Stimulated activated CD4-positive, alpha-beta T cell treated with anti-CD3 and anti-CD28 coated beads, Interleukin-1b, Interleukin-23, amount 100 ng/mL, for 48 hours (primary cell): ENCODE results near the gene ITPR2.

Experiments
- DNase-seq: peaks from one replicate; pipeline ENCODE4 v3.0.0-alpha.2; 2020

The ITPR2 gene

GRCh38 chr12:26818636-26819035 is 14.4 kb downstream of the ITPR2 start:
- DNase-seq: no peak

- DNase-seq: no peak
Measured at GRCh38 chr12:26818201-26818600, 14.8 kb downstream of the ITPR2 start.

GRCh38 chr12:26817183-26817591 is 15.8 kb downstream of the ITPR2 start:
- DNase-seq: no peak

- no peak for DNase-seq
Measured at GRCh38 chr12:26813812-26814211, 19.2 kb downstream of the ITPR2 start.

GRCh38 chr12:26810330-26810729 is 22.7 kb downstream of the ITPR2 start:
- DNase-seq: no peak

- no peak for DNase-seq
Measured at GRCh38 chr12:26809611-26810285, 23.2 kb downstream of the ITPR2 start.

GRCh38 chr12:26808766-26809476 is 24.1 kb downstream of the ITPR2 start:
- DNase-seq: no peak

GRCh38 chr12:26807292-26807691 is 25.7 kb downstream of the ITPR2 start:
- DNase-seq: no peak

GRCh38 chr12:26806556-26806955 is 26.4 kb downstream of the ITPR2 start:
- no peak for DNase-seq

- DNase-seq: no peak
Measured at GRCh38 chr12:26805401-26805971, 27.5 kb downstream of the ITPR2 start.

GRCh38 chr12:26803552-26803951 is 29.4 kb downstream of the ITPR2 start:
- DNase-seq: no peak

- DNase-seq: no peak
Measured at GRCh38 chr12:26801486-26801885, 31.5 kb downstream of the ITPR2 start.

- no peak for DNase-seq
Measured at GRCh38 chr12:26800858-26801257, 32.1 kb downstream of the ITPR2 start.

GRCh38 chr12:26800347-26800746 is 32.6 kb downstream of the ITPR2 start:
- DNase-seq: no peak

GRCh38 chr12:26799741-26800140 is 33.3 kb downstream of the ITPR2 start:
- no peak for DNase-seq

GRCh38 chr12:26798640-26799039 is 34.4 kb downstream of the ITPR2 start:
- DNase-seq: no peak

GRCh38 chr12:26798023-26798422 is 35.0 kb downstream of the ITPR2 start:
- no peak for DNase-seq

- DNase-seq: no peak
Measured at GRCh38 chr12:26795910-26796309, 37.1 kb downstream of the ITPR2 start.

- no peak for DNase-seq
Measured at GRCh38 chr12:26791301-26791791, 41.6 kb downstream of the ITPR2 start.

- no peak for DNase-seq
Measured at GRCh38 chr12:26790645-26790994, 42.4 kb downstream of the ITPR2 start.

- DNase-seq: no peak
Measured at GRCh38 chr12:26789731-26790644, 43.0 kb downstream of the ITPR2 start.

- no peak for DNase-seq
Measured at GRCh38 chr12:26786865-26787514, 46.0 kb downstream of the ITPR2 start.

- no peak for DNase-seq
Measured at GRCh38 chr12:26786491-26786864, 46.5 kb downstream of the ITPR2 start.
